SK-N-SH treated with all-trans-retinoic acid at 6 μM for 48 hours (cell line): ENCODE results near the gene DAPL1.

Experiments
- ATAC-seq: fragments of 200-7000 bp; cut with Tn5 transposase; 3 replicates; pipeline ENCODE4 v1.9.1; 2020; ENCODE audit warnings: mild to moderate bottlenecking, moderate library complexity
- ARNTL ChIP-seq: fragments of 450-650 bp; formaldehyde crosslinking; IDR thresholded peaks from 2 replicates; pipeline ENCODE4 v1.5.0; 2020; ENCODE audit warnings: low read depth, mild to moderate bottlenecking, moderate library complexity, borderline replicate concordance
- BACH2 ChIP-seq: fragments of 250-450 bp; sonication (Bioruptor Pico); IDR thresholded peaks from 2 replicates; pipeline ENCODE4 v1.9.0; 2021; ENCODE audit warnings: mild to moderate bottlenecking, borderline replicate concordance
- CSDC2 ChIP-seq: fragments of 250-450 bp; sonication (Bioruptor Pico); IDR thresholded peaks from 2 replicates; pipeline ENCODE4 v1.5.0; 2020; ENCODE audit warnings: mild to moderate bottlenecking, moderate library complexity
- ESRRG ChIP-seq: fragments of 250-450 bp; sonication (Bioruptor Pico); IDR thresholded peaks from 2 replicates; pipeline ENCODE4 v1.6.1; 2021; ENCODE audit warnings: mild to moderate bottlenecking
- GLIS3 ChIP-seq: fragments of 250-450 bp; sonication (Bioruptor Pico); IDR thresholded peaks from 2 replicates; pipeline ENCODE4 v1.5.0; 2020; ENCODE audit warnings: mild to moderate bottlenecking, moderate library complexity
- ISL1 ChIP-seq: fragments of 250-450 bp; sonication (Bioruptor Pico); IDR thresholded peaks from 2 replicates; pipeline ENCODE4 v2.1.2; 2022; ENCODE audit warnings: mild to moderate bottlenecking, moderate library complexity
- OSR1 ChIP-seq: fragments of 250-450 bp; sonication (Bioruptor Pico); IDR thresholded peaks from 2 replicates; pipeline ENCODE4 v1.8.0; 2022; ENCODE audit warnings: moderate library complexity, mild to moderate bottlenecking, inconsistent platforms
- PPARA ChIP-seq: fragments of 250-450 bp; sonication (Bioruptor Pico); IDR thresholded peaks from 2 replicates; pipeline ENCODE4 v1.5.0; 2020; ENCODE audit warnings: mild to moderate bottlenecking, borderline replicate concordance
- RARB ChIP-seq: fragments of 250-450 bp; sonication (Bioruptor Pico); IDR thresholded peaks from 2 replicates; pipeline ENCODE4 v1.8.0; 2021; ENCODE audit warnings: mild to moderate bottlenecking, moderate library complexity
- SNAI2 ChIP-seq: fragments of 250-450 bp; sonication (Bioruptor Pico); IDR thresholded peaks from 2 replicates; pipeline ENCODE4 v1.5.0; 2020; ENCODE audit warnings: mild to moderate bottlenecking, moderate library complexity
- TCF4 ChIP-seq: fragments of 250-450 bp; sonication (Bioruptor Pico); IDR thresholded peaks from 2 replicates; pipeline ENCODE4 v1.8.0; 2021; ENCODE audit warnings: mild to moderate bottlenecking, moderate library complexity, borderline replicate concordance
- TOX ChIP-seq: fragments of 250-450 bp; sonication (Bioruptor Pico); IDR thresholded peaks from 2 replicates; pipeline ENCODE4 v1.8.0; 2021; ENCODE audit warnings: mild to moderate bottlenecking, moderate library complexity, borderline replicate concordance
- ZC3H10 ChIP-seq: fragments of 250-450 bp; sonication (Bioruptor Pico); IDR thresholded peaks from 2 replicates; pipeline ENCODE4 v1.5.1; 2021; ENCODE audit warnings: mild to moderate bottlenecking, moderate library complexity
- ZFP3 ChIP-seq: fragments of 250-450 bp; sonication (Bioruptor Pico); IDR thresholded peaks from 2 replicates; pipeline ENCODE4 v1.5.0; 2020; ENCODE audit warnings: mild to moderate bottlenecking, moderate library complexity
- ZFP30 ChIP-seq: fragments of 450-650 bp; formaldehyde crosslinking; IDR thresholded peaks from 2 replicates; pipeline ENCODE4 v1.5.0; 2022; ENCODE audit warnings: mild to moderate bottlenecking, moderate library complexity
- ZNF565 ChIP-seq: fragments of 450-650 bp; formaldehyde crosslinking; conservative IDR thresholded peaks from 2 replicates; pipeline ENCODE4 v1.5.0; 2020; ENCODE audit warnings: low read depth, mild to moderate bottlenecking, moderate library complexity
- ZNF70 ChIP-seq: fragments of 450-650 bp; formaldehyde crosslinking; IDR thresholded peaks from 2 replicates; pipeline ENCODE4 v1.5.0; 2020; ENCODE audit warnings: mild to moderate bottlenecking, moderate library complexity
- ZNF8 ChIP-seq: fragments of 450-650 bp; formaldehyde crosslinking; IDR thresholded peaks from 2 replicates; pipeline ENCODE4 v1.5.0; 2020; ENCODE audit warnings: mild to moderate bottlenecking, moderate library complexity
- TF ChIP-seq, protein P1 (sequence below): fragments of 250-450 bp; sonication (Bioruptor Pico); IDR thresholded peaks from 2 replicates; pipeline ENCODE4 v1.8.0; 2020; ENCODE audit warnings: mild to moderate bottlenecking, moderate library complexity, borderline replicate concordance
- TF ChIP-seq, protein P2 (sequence below): fragments of 250-450 bp; sonication (Bioruptor Pico); IDR thresholded peaks from 2 replicates; pipeline ENCODE4 v1.5.1; 2020; ENCODE audit warnings: low read depth, mild to moderate bottlenecking, moderate library complexity
- TF ChIP-seq, protein P3 (sequence below): fragments of 250-450 bp; sonication (Bioruptor Pico); IDR thresholded peaks from 2 replicates; pipeline ENCODE4 v1.5.1; 2021; ENCODE audit warnings: mild to moderate bottlenecking, moderate library complexity
- TF ChIP-seq, protein P4 (sequence below): fragments of 250-450 bp; sonication (Bioruptor Pico); IDR thresholded peaks from 2 replicates; pipeline ENCODE4 v1.5.0; 2020; ENCODE audit warnings: mild to moderate bottlenecking, moderate library complexity

Gene DAPL1

DNA sequence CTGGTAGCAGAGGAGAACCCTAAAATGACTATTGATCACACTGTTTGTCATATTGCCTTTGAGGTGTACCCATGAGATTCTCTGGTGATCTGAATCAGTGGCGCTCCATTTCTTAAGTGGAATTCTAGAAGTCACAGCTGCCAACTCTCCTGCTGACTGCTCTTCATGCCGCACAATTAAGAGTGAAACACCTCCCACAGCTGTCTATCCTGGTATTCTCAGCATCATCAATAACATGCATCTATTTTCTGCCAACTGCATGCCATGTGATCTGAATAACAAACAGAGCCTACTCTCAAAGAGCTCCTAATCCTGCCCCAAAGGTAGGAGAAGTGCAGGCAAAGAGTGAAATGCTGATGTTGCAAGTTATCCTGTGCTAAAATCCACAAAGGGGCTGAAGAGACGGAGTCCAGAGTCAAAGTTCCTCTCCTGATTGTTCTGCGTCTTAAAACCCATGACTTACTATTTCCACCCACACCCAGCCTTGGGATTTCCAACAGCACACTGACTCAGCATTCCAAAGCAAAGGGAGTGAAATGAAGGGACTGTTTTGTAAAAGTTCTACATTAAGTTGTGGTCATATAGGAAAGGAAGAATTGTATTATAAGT, 13.7 kb upstream of the DAPL1 start:
- no peak for ATAC-seq
- TF ChIP-seq GLIS3 (CRISPR knock-in tag) (no peak), OSR1 (CRISPR knock-in tag) (no peak), ESRRG (CRISPR knock-in tag) (no peak), ARNTL (CRISPR knock-in tag) (no peak)
- TF ChIP-seq, all 23 proteins: peak for 0

DNA sequence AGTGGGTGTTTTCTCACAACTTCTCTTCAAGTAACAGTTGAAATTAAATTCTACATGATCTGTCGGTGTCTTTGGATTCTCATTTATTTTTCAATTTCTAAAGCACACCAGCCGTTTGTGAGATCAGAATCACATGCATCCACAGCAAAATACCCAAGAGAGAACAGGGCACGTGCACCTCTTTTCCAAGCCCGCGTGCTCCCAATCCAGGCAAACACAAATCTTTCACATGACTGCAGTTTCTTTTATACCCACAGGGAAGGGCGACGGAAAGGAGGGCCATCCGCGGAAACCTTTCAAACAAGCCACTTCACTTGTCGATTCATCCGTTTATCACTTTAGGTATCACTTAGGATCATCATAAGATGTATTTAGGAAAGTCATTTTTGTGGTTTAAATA, 13.0 kb upstream of the DAPL1 start:
- no peak for ATAC-seq
- TF ChIP-seq TOX (no peak), ISL1 (CRISPR knock-in tag) (no peak), OSR1 (CRISPR knock-in tag) (no peak), CSDC2 (CRISPR knock-in tag) (no peak), SNAI2 (no peak), RARB (CRISPR knock-in tag) (no peak), ARNTL (CRISPR knock-in tag) (no peak), ZC3H10 (no peak), ZNF70 (no peak)
- TF ChIP-seq, protein P1, sequence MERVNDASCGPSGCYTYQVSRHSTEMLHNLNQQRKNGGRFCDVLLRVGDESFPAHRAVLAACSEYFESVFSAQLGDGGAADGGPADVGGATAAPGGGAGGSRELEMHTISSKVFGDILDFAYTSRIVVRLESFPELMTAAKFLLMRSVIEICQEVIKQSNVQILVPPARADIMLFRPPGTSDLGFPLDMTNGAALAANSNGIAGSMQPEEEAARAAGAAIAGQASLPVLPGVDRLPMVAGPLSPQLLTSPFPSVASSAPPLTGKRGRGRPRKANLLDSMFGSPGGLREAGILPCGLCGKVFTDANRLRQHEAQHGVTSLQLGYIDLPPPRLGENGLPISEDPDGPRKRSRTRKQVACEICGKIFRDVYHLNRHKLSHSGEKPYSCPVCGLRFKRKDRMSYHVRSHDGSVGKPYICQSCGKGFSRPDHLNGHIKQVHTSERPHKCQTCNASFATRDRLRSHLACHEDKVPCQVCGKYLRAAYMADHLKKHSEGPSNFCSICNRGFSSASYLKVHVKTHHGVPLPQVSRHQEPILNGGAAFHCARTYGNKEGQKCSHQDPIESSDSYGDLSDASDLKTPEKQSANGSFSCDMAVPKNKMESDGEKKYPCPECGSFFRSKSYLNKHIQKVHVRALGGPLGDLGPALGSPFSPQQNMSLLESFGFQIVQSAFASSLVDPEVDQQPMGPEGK = no peak
- TF ChIP-seq, protein P2, sequence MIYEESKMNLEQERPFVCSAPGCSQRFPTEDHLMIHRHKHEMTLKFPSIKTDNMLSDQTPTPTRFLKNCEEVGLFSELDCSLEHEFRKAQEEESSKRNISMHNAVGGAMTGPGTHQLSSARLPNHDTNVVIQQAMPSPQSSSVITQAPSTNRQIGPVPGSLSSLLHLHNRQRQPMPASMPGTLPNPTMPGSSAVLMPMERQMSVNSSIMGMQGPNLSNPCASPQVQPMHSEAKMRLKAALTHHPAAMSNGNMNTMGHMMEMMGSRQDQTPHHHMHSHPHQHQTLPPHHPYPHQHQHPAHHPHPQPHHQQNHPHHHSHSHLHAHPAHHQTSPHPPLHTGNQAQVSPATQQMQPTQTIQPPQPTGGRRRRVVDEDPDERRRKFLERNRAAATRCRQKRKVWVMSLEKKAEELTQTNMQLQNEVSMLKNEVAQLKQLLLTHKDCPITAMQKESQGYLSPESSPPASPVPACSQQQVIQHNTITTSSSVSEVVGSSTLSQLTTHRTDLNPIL = no peak
- TF ChIP-seq, protein P3, sequence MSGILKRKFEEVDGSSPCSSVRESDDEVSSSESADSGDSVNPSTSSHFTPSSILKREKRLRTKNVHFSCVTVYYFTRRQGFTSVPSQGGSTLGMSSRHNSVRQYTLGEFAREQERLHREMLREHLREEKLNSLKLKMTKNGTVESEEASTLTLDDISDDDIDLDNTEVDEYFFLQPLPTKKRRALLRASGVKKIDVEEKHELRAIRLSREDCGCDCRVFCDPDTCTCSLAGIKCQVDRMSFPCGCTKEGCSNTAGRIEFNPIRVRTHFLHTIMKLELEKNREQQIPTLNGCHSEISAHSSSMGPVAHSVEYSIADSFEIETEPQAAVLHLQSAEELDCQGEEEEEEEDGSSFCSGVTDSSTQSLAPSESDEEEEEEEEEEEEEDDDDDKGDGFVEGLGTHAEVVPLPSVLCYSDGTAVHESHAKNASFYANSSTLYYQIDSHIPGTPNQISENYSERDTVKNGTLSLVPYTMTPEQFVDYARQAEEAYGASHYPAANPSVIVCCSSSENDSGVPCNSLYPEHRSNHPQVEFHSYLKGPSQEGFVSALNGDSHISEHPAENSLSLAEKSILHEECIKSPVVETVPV (CRISPR knock-in tag) = no peak
- TF ChIP-seq, protein P4, sequence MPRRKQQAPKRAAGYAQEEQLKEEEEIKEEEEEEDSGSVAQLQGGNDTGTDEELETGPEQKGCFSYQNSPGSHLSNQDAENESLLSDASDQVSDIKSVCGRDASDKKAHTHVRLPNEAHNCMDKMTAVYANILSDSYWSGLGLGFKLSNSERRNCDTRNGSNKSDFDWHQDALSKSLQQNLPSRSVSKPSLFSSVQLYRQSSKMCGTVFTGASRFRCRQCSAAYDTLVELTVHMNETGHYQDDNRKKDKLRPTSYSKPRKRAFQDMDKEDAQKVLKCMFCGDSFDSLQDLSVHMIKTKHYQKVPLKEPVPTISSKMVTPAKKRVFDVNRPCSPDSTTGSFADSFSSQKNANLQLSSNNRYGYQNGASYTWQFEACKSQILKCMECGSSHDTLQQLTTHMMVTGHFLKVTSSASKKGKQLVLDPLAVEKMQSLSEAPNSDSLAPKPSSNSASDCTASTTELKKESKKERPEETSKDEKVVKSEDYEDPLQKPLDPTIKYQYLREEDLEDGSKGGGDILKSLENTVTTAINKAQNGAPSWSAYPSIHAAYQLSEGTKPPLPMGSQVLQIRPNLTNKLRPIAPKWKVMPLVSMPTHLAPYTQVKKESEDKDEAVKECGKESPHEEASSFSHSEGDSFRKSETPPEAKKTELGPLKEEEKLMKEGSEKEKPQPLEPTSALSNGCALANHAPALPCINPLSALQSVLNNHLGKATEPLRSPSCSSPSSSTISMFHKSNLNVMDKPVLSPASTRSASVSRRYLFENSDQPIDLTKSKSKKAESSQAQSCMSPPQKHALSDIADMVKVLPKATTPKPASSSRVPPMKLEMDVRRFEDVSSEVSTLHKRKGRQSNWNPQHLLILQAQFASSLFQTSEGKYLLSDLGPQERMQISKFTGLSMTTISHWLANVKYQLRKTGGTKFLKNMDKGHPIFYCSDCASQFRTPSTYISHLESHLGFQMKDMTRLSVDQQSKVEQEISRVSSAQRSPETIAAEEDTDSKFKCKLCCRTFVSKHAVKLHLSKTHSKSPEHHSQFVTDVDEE (CRISPR knock-in tag) = no peak

DNA sequence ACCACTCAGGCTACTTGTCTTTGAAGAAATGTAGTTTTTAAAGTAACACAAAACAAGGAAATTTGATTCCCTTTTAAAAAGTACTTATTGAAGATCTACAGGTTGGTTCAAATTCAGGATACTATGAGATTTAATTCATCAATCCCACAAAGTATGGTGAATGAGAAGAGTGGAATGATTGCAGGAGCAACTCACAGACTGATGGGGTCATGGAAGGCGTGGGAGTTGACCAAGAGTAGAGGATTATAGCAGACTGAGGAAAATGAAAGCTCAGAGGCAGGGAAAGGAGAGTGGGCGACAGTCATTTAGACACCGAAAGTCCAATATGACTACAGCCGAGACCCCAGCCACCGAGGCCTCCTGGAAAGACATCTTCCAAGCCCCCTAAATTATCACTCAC, 12.5 kb upstream of the DAPL1 start:
- no peak for TF ChIP-seq TOX
- no peak for TF ChIP-seq ZNF565 (CRISPR knock-in tag)
- TF ChIP-seq ZC3H10 = no peak
- no peak for TF ChIP-seq ARNTL (CRISPR knock-in tag)
- TF ChIP-seq, protein P1 = no peak
- TF ChIP-seq ESRRG (CRISPR knock-in tag) = no peak
- TF ChIP-seq BACH2 (CRISPR knock-in tag) = no peak
- TF ChIP-seq PPARA = no peak
- no peak for TF ChIP-seq ZFP3 (CRISPR knock-in tag)
- TF ChIP-seq GLIS3 (CRISPR knock-in tag) = no peak
- TF ChIP-seq, protein P3 (CRISPR knock-in tag) = no peak
- TF ChIP-seq TCF4 = no peak
- no peak for TF ChIP-seq ZNF70
- TF ChIP-seq ZNF8 = no peak
- no peak for TF ChIP-seq ZFP30 (CRISPR knock-in tag)
- no peak for ATAC-seq
